ENCODE data around the gene ID3.

Gene ID3

GRCh38 chr1:23564529-23565122 lies 5.3 kb upstream of the ID3 start:
- DNase-seq = no peak

- no peak for DNase-seq
Observed at GRCh38 chr1:23563755-23564374, 4.6 kb upstream of the ID3 start.

GRCh38 chr1:23563003-23563402 lies 3.7 kb upstream of the ID3 start:
- no peak for DNase-seq

- peak; percentile 91 for DNase-seq
Observed at GRCh38 chr1:23562137-23562876, 3.0 kb upstream of the ID3 start.

GRCh38 chr1:23561813-23562100 lies 2.5 kb upstream of the ID3 start:
- DNase-seq = peak; percentile 24

GRCh38 chr1:23561076-23561812 lies 1.9 kb upstream of the ID3 start:
- DNase-seq = no peak

- DNase-seq = peak; percentile 40
Observed at GRCh38 chr1:23559985-23560741, 862 bp upstream of the ID3 start.

GRCh38 chr1:23558872-23559135 lies 497 bp downstream of the ID3 start:
- no peak for DNase-seq

GRCh38 chr1:23558140-23558871 lies 995 bp downstream of the ID3 start:
- DNase-seq = peak; percentile 44

GRCh38 chr1:23557471-23558124 lies 1.7 kb downstream of the ID3 start:
- no peak for DNase-seq

- DNase-seq = no peak
Observed at GRCh38 chr1:23556635-23557470, 2.4 kb downstream of the ID3 start.

- DNase-seq = peak; percentile 44
Observed at GRCh38 chr1:23555986-23556634, 3.2 kb downstream of the ID3 start.

- no peak for DNase-seq
Observed at GRCh38 chr1:23555270-23555985, 3.9 kb downstream of the ID3 start.

GRCh38 chr1:23554481-23555269 lies 4.6 kb downstream of the ID3 start:
- DNase-seq = peak; percentile 90

- DNase-seq = no peak
Observed at GRCh38 chr1:23554127-23554480, 5.2 kb downstream of the ID3 start.

GRCh38 chr1:23553231-23554126 lies 5.8 kb downstream of the ID3 start:
- DNase-seq = no peak

GRCh38 chr1:23551849-23552248 lies 7.5 kb downstream of the ID3 start:
- no peak for DNase-seq

- DNase-seq = no peak
Observed at GRCh38 chr1:23548704-23549143, 10.6 kb downstream of the ID3 start.

Measured in retina (tissue), 1 donor.